Measurements from ENCODE around the gene AGAP5. TPM values are rescaled to one million over a fixed set of nuclear protein-coding genes. Genes with fewer than 3 reads are reported as not detected.

AGAP5 gene
- total and polyA plus RNA-seq, 9 of the 15 experiments (the other 6 are each of a cell fraction or from before 2014, with no cell fraction given) = 0.32 to 7.5 (median 5.3) TPM

GRCh38 chr10:73625884-73626752, 71.8 kb downstream of the AGAP5 start (continued):
- no peak for TF ChIP-seq HES1 (IDR thresholded peaks at IDR 0.05; ENCODE audit: low read depth)
- TF ChIP-seq TRIM28 (IDR thresholded peaks at IDR 0.05) = 0 out of 2 replicates have a peak, but pooled peaks have one; percentile 17
- peak; percentile 93 for TF ChIP-seq ZFX (CRISPR knock-in tag; IDR thresholded peaks at IDR 0.05)
- no peak for TF ChIP-seq ZNF143 (CRISPR knock-in tag; IDR thresholded peaks at IDR 0.05)
- TF ChIP-seq SAFB2 (IDR thresholded peaks at IDR 0.05; ENCODE audit: borderline replicate concordance, low read depth, low read length, severe bottlenecking) = no peak
- no peak for TF ChIP-seq SMARCB1 (IDR thresholded peaks at IDR 0.05; ENCODE audit: insufficient read length, low read depth)
- no peak for TF ChIP-seq CCAR2 (IDR thresholded peaks at IDR 0.05; ENCODE audit: low read depth, low read length)
- 0 out of 2 replicates have a peak, but pooled peaks have one; percentile 32 for TF ChIP-seq ATF4 (CRISPR knock-in tag; IDR thresholded peaks at IDR 0.05)
- TF ChIP-seq CHD2 (IDR thresholded peaks at IDR 0.05; ENCODE audit: low read depth, low read length) = peak; percentile 97
- no peak for TF ChIP-seq HNRNPL (IDR thresholded peaks at IDR 0.05; ENCODE audit: low read depth, low read length)
- TF ChIP-seq ATF6 (CRISPR knock-in tag; IDR thresholded peaks at IDR 0.05) = peak; percentile 62; the same call in 1 of the 2 replicates
- peak in 1 of 2 experiments; percentile 84; a peak in 2 of 4 replicates for TF ChIP-seq HDAC1 (IDR thresholded peaks at IDR 0.05)
- peak in 1 of 2 experiments; percentile 40; a peak in 1 of 4 replicates for TF ChIP-seq MLLT1 (IDR thresholded peaks at IDR 0.05)
- TF ChIP-seq STAT6 (CRISPR knock-in tag; IDR thresholded peaks at IDR 0.05) = no peak
- no peak for TF ChIP-seq GATA2 (CRISPR knock-in tag; IDR thresholded peaks at IDR 0.05)
- TF ChIP-seq FOS (IDR thresholded peaks at IDR 0.05; ENCODE audit: extremely low read depth, insufficient read length) = no peak
- TF ChIP-seq SAP30 (IDR thresholded peaks at IDR 0.05; ENCODE audit: borderline replicate concordance, insufficient read depth, low read depth, low read length, poor library complexity, severe bottlenecking) = no peak
